Stimulated activated CD4-positive, alpha-beta T cell treated with anti-CD3 and anti-CD28 coated beads, Interleukin-1b, Interleukin-23, amount 100 ng/mL, for 1 hour (primary cell): ENCODE results near the gene RCOR1.
"Not testable (repeated sequence)": the region's sequence is repeated elsewhere in the genome, so short reads cannot be mapped to it uniquely, and the experiment has no call there.

Source experiments
- DNase-seq, 2 donors: peaks; one replicate each; pipeline ENCODE4 v3.0.0-alpha.2; 2020; ENCODE audit warnings: low read depth in 2 of 2

The RCOR1 gene

DNA sequence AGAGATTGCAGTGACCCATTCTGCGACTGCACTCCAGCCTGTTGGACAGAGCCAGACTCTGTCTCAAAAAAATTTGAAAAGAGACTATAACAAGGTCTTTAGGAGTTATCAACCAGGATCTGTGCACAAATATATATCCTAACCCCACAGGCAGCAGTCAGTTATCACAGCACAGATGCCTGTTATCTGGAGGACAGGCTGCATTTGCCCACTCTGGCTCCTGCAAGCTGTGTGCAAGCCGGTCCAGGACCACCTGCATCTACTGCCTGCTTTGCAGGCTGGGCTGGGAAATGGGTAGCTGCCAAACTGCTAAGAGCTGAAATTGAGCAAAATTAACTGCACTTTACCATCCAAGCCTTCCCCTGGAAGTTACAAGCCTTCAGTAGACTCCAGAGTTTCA lies 21.4 kb upstream of the RCOR1 start:
- DNase-seq, result no peak

DNA sequence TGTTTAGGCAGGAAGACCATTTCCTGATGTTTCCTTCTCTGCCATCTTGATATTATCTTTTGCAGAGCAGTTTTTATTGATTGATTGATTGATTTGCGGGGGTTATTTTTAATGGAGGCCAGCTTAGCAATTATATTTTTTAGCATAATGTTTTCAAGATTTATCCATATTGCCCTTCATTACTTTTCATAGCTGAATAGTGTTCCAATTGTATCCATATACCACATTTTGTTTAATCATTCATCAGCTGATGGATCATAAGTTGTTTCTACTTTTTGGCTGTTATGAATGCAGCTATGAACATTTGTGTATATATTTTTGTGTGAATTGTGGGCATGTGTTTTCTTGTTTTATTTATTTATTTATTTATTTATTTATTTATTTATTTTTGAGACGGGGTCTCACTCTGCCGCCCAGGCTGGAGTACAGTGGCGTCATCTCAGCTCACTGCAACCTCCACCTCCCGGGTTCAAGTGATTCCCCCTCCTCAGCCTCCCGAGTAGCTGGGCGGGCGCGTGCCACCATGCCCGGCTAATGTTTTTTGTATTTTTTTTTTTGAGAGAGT lies 20.9 kb upstream of the RCOR1 start:
- no peak for DNase-seq

DNA sequence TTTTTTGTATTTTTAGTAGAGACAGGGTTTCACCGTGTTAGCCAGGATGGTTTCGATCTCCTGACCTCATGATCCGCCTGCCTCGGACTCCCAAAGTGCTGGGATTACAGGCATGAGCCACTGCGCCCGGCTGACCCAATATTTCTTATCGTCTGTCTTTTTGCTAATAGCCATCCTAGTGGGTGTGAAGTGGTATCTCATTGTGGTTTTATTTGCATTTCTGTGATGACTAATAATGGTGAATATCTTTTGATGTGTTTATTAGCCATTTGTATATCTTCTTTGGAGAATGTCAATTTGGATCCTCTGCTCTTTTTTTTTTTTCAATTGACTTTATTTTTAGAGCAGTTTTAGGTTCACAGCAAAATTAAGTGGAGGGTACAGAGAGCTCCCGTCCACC lies 19.3 kb upstream of the RCOR1 start:
- not testable (repeated sequence) for DNase-seq

DNA sequence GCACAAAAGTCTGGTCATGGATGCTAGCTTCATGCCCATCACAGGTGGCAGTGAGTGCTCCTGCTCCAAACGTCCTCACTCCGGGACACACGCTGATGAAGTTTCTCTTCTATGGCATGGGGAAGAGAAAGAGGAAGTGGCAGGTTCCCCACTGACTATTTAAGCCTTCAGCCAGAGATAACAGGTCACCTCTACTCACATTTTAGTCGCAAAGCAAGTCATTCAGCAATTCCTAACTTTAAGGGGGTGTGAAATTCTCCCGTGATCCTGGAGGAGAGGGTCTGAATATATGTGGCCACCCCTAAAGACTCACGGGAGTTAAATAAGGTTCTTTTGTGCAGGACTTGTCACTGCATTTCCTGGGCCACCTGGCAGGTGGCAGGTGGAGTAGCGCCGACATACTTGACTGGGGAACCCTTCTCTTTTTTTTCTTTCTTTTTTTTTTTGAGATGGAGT lies 18.8 kb upstream of the RCOR1 start:
- no peak for DNase-seq

DNA sequence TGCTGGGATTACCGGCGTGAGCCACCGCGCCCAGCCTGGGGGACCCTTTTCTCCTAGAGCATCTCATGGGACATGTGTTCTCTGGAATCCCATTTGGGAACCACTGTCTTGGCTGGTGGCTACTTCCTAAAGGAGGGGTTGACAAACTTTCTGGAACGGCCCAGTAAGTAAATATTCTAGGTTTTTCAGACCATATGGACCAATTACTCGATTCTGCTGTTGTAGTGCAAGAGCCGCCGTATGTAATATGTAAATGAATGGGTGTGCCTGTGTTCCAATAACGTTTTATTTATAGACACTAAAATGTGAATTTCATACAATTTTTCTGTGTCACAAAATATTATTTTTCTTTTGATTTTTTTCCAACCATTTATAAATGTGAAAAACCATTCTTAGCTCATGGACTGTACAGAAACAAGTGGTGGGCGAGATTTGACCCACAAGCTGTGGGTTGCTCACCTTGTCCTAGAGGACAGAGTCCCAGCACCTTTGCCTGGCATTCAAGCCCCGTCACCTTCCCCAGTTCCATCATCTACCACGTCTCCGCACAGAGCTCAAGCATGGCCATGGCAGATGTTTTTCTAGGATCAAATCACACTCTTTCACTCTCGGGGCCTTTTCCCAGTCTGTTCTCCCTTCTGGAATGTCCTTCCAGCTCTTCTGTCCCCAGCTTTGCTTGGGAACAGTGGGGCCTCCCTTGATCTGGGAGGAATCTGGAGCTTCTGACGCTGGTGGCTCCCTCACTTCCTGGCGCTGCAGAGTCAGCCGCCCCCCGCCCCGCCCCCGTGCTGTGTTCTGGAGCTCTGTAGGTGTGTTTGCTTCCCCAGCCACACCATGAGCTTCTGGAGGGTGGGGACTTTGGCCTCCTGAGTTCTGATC lies 17.9 kb upstream of the RCOR1 start:
- DNase-seq, result no peak

GRCh38 chr14:102575160-102575845 lies 17.1 kb upstream of the RCOR1 start:
- DNase-seq, result no peak

DNA sequence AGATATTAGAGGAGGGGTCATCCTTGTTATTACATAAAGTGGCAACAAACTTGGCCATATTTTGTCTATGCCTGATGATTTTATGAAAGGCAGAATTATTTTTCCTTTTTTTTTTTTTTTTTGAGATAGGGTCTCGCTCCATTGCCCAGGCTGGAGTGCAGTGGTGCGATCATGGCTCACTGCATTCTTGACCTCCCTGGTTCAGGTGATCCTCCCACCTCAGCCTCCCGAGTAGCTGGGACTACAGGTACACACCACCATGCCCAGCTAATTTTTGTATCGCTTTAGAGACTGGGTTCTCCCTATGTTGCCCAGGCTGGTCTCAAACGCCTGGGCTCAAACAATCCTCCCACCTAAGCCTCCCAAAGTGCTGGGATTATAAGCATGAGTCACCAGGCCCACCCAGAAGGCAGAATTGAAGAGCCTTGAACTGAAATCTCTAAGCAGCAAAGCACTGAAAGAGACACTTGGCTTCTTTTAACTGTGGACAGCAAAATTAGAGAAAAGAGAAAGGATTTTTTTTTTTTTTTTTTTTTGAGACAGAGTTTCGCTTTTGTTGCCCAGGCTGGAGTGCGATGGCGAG lies 16.5 kb upstream of the RCOR1 start:
- not testable (repeated sequence) for DNase-seq

DNA sequence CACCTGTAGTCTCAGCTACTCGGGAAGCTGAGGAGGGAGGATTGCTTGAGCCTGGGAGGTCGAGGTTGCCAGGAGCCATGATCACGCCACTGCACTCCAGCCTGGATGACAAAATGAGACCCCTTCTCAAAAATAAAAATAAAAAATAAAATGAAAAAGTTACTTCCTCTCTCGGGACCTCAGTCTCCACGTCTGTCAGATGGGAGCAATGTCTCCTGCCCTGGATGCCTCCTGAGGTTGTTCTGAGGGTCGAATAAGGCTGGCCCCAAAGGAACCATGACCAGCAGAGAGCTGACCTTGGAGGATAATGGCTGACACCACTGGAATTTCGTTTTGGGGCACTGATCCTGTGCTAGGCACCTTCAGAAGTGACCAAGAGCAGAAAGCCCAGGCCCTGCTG lies 13.6 kb upstream of the RCOR1 start:
- no peak for DNase-seq

- DNase-seq, result no peak
Observed at GRCh38 chr14:102579696-102580549, 12.5 kb upstream of the RCOR1 start.

GRCh38 chr14:102580550-102581110 lies 11.8 kb upstream of the RCOR1 start:
- DNase-seq, result no peak

DNA sequence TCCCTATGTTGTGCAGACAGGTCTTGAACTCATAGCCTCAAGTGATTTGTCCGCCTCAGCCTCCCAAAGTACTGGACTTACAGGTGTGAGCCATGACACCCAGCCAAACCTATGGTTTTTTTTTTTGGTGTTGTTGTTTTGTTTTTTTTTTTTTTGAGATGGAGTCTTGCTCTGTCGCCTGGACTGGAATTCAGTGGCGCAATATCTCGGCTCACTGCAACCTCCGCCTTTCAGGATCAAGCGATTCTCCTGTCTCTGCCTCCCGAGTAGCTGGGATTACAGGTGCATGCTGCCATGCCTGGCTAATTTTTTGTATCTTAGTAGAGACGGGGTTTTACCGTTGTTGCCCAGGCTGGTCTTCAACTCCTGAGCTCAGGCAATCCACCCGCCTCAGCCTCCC lies 11.3 kb upstream of the RCOR1 start:
- no peak for DNase-seq

GRCh38 chr14:102583726-102584125 lies 8.7 kb upstream of the RCOR1 start:
- no peak for DNase-seq

GRCh38 chr14:102584871-102585869 lies 7.3 kb upstream of the RCOR1 start:
- DNase-seq, result no peak

DNA sequence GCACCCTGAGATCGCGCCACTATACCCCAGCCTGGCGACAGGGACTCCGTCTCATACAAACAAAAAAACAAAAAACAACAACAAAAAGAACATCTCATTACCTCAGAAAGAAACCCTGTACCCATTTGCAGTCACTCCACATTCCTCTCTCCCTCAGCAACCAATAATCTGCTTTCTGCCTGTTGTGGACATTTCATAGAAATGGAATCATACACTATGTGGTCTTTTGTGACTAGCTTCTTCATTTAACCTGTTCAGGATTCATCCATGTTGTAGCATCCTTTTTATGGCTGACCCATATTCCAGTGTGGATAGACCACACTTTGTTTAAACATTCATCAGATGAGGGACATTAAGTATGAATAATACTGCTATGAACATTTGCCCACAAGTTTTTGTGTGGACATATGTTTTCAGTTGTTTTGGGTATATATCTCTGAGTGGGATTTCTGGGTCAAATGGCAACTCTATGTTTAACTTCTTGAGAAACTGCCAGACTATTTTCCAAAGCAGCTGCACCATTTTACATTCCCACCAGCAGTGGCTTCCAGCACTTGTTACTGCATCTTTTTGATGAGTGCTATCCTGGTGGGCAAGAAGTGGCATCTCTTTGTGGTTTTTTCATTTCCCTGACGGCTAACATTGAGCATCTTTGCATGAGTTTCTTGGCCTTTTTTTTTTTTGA lies 5.9 kb upstream of the RCOR1 start:
- DNase-seq, result no peak

DNA sequence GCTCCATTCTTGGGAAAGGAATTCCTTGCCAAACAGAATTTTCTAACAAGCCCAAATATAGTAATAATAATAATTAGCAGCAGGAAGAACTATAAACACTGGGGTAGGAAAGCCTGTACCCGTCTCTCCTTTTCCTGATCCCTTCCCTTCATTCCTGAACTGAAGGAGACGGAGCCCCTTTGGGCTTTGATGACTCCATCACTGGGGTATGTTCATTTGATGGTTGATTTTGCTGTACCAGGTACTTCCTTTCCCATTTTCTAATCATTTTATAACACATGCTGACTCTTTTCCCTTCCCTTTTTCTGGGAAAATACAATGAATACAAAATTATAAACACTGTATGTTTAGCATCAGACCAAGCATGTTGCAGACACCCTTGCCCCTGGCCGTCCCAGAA lies 3.6 kb upstream of the RCOR1 start:
- DNase-seq, result no peak

DNA sequence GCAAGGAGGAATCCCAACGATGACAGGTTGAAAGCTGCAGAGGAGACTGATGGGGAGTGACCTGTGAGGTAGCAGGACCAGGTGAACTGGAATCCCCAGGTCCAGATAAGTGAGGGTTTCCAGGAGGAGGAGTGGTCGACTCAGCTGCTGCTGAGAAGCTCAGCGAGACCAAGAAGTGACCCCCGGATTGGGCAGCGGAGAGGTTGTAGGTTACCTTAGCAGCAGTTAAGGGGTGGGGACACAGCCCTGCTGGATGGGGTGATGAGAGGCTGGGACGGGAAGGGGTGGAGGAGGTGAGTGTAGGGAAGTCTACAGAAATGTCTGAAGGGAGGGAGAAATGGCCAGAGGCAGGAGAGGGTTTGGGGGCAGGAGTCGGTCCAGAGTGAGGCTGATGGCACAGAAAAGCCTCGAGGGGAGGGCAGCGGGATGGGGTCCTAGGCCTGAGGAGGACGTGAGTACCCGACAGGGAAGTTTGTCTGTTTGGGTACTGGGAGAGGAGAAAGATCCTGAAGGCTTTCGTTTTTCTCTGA lies 2.6 kb upstream of the RCOR1 start:
- DNase-seq, result no peak

GRCh38 chr14:102590667-102591099 lies 1.8 kb upstream of the RCOR1 start:
- DNase-seq, result no peak

DNA sequence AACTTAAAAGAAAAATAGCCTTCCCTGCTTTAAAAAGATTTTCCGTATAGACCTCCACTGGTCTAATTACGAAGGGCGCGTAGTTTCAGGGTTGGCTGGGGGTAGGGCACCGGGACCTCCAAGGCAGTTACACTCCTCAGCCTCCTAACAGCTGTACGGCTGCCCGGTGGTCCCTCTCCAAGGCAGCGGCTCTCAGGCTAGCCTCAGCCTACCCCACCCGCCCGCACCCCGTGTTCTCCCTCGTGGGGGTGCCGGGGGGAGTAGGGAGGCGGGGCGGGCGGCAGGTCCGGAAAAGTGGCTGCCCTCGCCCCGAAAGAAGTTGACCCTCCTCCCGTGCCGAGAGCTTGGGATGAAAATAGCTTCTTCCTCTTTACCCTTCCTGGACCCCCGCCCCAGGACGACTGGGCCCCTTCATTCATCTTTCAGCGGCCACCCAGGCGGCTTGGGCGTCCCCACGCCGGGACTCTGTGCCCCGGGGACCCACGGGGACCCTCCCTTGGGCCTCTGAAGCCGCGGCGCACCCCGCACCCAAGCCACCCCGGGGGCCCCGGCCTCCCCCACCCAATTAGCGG lies 991 bp upstream of the RCOR1 start:
- DNase-seq, result no peak

DNA sequence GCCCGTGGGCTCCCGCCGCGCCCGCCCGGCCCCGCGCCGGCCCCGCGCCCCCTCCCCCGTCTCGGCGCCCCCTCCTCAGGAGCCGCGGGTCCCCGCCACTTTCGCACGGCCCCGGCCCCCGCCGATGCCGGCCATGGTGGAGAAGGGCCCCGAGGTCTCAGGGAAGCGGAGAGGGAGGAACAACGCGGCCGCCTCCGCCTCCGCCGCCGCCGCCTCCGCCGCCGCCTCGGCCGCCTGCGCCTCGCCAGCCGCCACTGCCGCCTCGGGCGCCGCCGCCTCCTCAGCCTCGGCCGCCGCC lies 263 bp downstream of the RCOR1 start:
- no peak for DNase-seq
